Aorta (tissue), 4 donors: ENCODE measurements around the gene MBD6. TPM values are rescaled to one million over a fixed set of nuclear protein-coding genes. Genes with fewer than 3 reads are reported as not detected.

ENCODE experiments used
- microRNA-seq, 2 donors: library from miRNA; unstranded; fragments of <30 nt; microRNA quantifications; one replicate each; pipeline ENCODE4 v1.2.0, GENCODE V29; 2020
- polyA plus RNA-seq, 2 donors: library from polyadenylated mRNA; stranded (reverse); fragments of 200-250 nt; gene quantifications; one replicate each; pipeline ENCODE4 v1.2.3, GENCODE V29; 2013
- total RNA-seq, 2 donors: library from RNA; stranded (reverse); fragmentation: NEBNext Ultra II Directional; extraction: Animal tissue kit (Norgen Biotek cat#: 25700); gene quantifications; one replicate each; pipeline ENCODE4 v1.2.1, GENCODE V29; 2021
- donor health status: healthy with polysubstance abuse.
- donor health status: Bipolar disorder and iron deficiency.
- donor health status: DM: no; HTN: no; CAD: no.
- donor health status: DM: yes; HTN: yes; CAD: no.

Gene MBD6
- total and polyA plus RNA-seq, 4 donors: 7.5 to 77.4 (median 69.2) TPM

Small RNA genes within 50 kb of the gene (microRNA-seq; reads per million reads assigned to microRNA genes)
- gene MIR616: 0 to 0.60 reads per million in 2 donors
- 0 to 0.99 reads per million in 2 donors for gene MIR6758

Other genes starting within 250 kb of the MBD6 start
- gene R3HDM2, start 91.8 kb upstream of the MBD6 start, total RNA-seq: 10 to 100 TPM; 55.8 to 75.4 TPM
- 10 to 100 TPM; 11.3 to 22.7 TPM for gene R3HDM2, start 91.8 kb upstream of the MBD6 start, polyA plus RNA-seq
- gene INHBC, start 88.0 kb upstream of the MBD6 start, total RNA-seq: not detected
- not detected for gene INHBC, start 88.0 kb upstream of the MBD6 start, polyA plus RNA-seq
- gene INHBE, start 67.5 kb upstream of the MBD6 start, total RNA-seq: not detected
- gene INHBE, start 67.5 kb upstream of the MBD6 start, polyA plus RNA-seq: not detected
- 10 to 100 TPM in 1 of 2 donors, 1 to 10 TPM in 1; 2.4 to 15.5 TPM for gene GLI1, start 63.0 kb upstream of the MBD6 start, total RNA-seq
- 1 to 10 TPM in 1 of 2 donors, under 1 TPM in 1; 0.25 to 2.1 TPM for gene GLI1, start 63.0 kb upstream of the MBD6 start, polyA plus RNA-seq
- gene ARHGAP9, start 43.0 kb upstream of the MBD6 start, total RNA-seq: 10 to 100 TPM; 16.2 to 38.8 TPM
- 10 to 100 TPM in 1 of 2 donors, 1 to 10 TPM in 1; 5.5 to 21.2 TPM for gene ARHGAP9, start 43.0 kb upstream of the MBD6 start, polyA plus RNA-seq
- gene MARS1, start 34.8 kb upstream of the MBD6 start, total RNA-seq: 100 to 1,000 TPM; 117 to 136 TPM
- 10 to 100 TPM; 34.9 to 95.8 TPM for gene MARS1, start 34.8 kb upstream of the MBD6 start, polyA plus RNA-seq
- 10 to 100 TPM; 24.8 to 29.0 TPM for gene DDIT3, start 2.3 kb upstream of the MBD6 start, total RNA-seq
- 10 to 100 TPM; 38.7 to 49.6 TPM for gene DDIT3, start 2.3 kb upstream of the MBD6 start, polyA plus RNA-seq
- gene DCTN2, start 24.4 kb downstream of the MBD6 start, total RNA-seq: 100 to 1,000 TPM; 122 to 128 TPM
- gene DCTN2, start 24.4 kb downstream of the MBD6 start, polyA plus RNA-seq: 100 to 1,000 TPM; 138 to 159 TPM
- 1 to 10 TPM; 1.3 to 3.5 TPM for gene KIF5A, start 27.2 kb downstream of the MBD6 start, total RNA-seq
- gene KIF5A, start 27.2 kb downstream of the MBD6 start, polyA plus RNA-seq: under 1 TPM; 0.75 to 0.92 TPM
- gene PIP4K2C, start 68.4 kb downstream of the MBD6 start, total RNA-seq: 10 to 100 TPM; 25.1 to 28.4 TPM
- 10 to 100 TPM; 14.5 to 27.0 TPM for gene PIP4K2C, start 68.4 kb downstream of the MBD6 start, polyA plus RNA-seq
- gene DTX3, start 82.0 kb downstream of the MBD6 start, total RNA-seq: 10 to 100 TPM; 47.2 to 47.4 TPM
- gene DTX3, start 82.0 kb downstream of the MBD6 start, polyA plus RNA-seq: 100 to 1,000 TPM in 1 of 2 donors, 10 to 100 TPM in 1; 14.0 to 123 TPM
- 10 to 100 TPM; 72.0 to 73.0 TPM for gene ARHGEF25, start 88.6 kb downstream of the MBD6 start, total RNA-seq
- 100 to 1,000 TPM in 1 of 2 donors, 10 to 100 TPM in 1; 65.6 to 253 TPM for gene ARHGEF25, start 88.6 kb downstream of the MBD6 start, polyA plus RNA-seq
- gene B4GALNT1, start 110.4 kb downstream of the MBD6 start, total RNA-seq: 1 to 10 TPM; 5.9 to 6.5 TPM
- gene B4GALNT1, start 110.4 kb downstream of the MBD6 start, polyA plus RNA-seq: 1 to 10 TPM; 1.0 to 2.9 TPM
- gene OS9, start 171.3 kb downstream of the MBD6 start, total RNA-seq: 100 to 1,000 TPM; 208 to 252 TPM
- gene OS9, start 171.3 kb downstream of the MBD6 start, polyA plus RNA-seq: 100 to 1,000 TPM; 139 to 253 TPM
- gene AGAP2, start 215.9 kb downstream of the MBD6 start, total RNA-seq: 1 to 10 TPM; 2.6 to 3.6 TPM
- gene AGAP2, start 215.9 kb downstream of the MBD6 start, polyA plus RNA-seq: under 1 TPM; 0.18 to 0.88 TPM
- 10 to 100 TPM; 31.4 to 37.6 TPM for gene TSPAN31, start 222.2 kb downstream of the MBD6 start, total RNA-seq
- 10 to 100 TPM; 27.4 to 40.6 TPM for gene TSPAN31, start 222.2 kb downstream of the MBD6 start, polyA plus RNA-seq
- gene CDK4, start 229.5 kb downstream of the MBD6 start, total RNA-seq: 10 to 100 TPM; 54.6 to 55.0 TPM
- 10 to 100 TPM; 44.7 to 60.4 TPM for gene CDK4, start 229.5 kb downstream of the MBD6 start, polyA plus RNA-seq
- 10 to 100 TPM; 10.8 to 17.1 TPM for gene MARCHF9, start 232.3 kb downstream of the MBD6 start, total RNA-seq
- gene MARCHF9, start 232.3 kb downstream of the MBD6 start, polyA plus RNA-seq: 10 to 100 TPM in 1 of 2 donors, 1 to 10 TPM in 1; 4.8 to 29.9 TPM
- 1 to 10 TPM in 1 of 2 donors, under 1 TPM in 1; 0.94 to 1.5 TPM for gene CYP27B1, start 244.3 kb downstream of the MBD6 start, total RNA-seq
- under 1 TPM in 1 of 2 donors, not detected in 1; 0.28 TPM for gene CYP27B1, start 244.3 kb downstream of the MBD6 start, polyA plus RNA-seq
- 10 to 100 TPM; 15.4 to 16.2 TPM for gene METTL1, start 249.3 kb downstream of the MBD6 start, total RNA-seq
- gene METTL1, start 249.3 kb downstream of the MBD6 start, polyA plus RNA-seq: 10 to 100 TPM in 1 of 2 donors, 1 to 10 TPM in 1; 9.5 to 16.1 TPM
- gene EEF1AKMT3, start 249.8 kb downstream of the MBD6 start, total RNA-seq: 10 to 100 TPM in 1 of 2 donors, 1 to 10 TPM in 1; 8.4 to 10.9 TPM
- gene EEF1AKMT3, start 249.8 kb downstream of the MBD6 start, polyA plus RNA-seq: 1 to 10 TPM; 4.5 to 6.7 TPM